NCI-H2029 treated with DMSO at 0.1 percent for 48 hours (cell line): ENCODE measurements around the gene ATP2B3.

Experiments used
- DNase-seq: peaks from one replicate; lab custom pipeline; 2025; lab: John Stamatoyannopoulos, UW

ATP2B3 gene

DNA sequence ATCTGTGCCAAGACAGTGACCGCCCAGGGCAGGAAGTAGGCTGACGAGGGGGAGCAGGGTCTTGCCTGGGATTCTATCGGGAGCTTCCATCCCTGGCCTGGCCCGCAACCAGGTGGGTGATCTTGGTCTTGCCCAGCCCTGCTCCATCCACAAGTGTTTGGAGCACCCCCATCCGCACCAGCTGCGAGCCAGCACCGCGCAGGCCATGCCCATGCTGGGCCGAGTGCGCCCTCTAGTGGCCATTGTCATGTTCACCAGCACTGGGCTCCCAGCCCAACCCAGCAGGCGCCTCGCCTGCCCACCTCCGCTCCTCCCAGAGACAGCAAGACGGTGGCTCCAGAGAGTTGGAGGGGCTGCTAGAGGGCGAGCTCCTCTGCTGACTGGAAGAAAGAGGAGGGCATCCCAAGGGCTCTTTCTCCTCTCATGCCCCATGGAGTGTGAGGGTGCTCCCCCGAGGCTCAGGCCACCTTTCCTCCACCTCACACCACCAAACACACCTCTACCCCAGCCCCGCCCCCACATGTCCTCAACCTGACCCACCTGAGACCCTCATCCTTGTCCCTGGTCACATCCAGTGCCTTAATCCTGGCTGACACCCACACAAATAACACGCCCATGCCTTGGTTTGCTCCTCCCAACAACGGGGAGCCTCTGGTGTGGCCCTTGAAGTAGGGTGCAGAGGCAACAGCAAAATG, 9.8 kb upstream of the ATP2B3 start:
- no peak for DNase-seq

DNA sequence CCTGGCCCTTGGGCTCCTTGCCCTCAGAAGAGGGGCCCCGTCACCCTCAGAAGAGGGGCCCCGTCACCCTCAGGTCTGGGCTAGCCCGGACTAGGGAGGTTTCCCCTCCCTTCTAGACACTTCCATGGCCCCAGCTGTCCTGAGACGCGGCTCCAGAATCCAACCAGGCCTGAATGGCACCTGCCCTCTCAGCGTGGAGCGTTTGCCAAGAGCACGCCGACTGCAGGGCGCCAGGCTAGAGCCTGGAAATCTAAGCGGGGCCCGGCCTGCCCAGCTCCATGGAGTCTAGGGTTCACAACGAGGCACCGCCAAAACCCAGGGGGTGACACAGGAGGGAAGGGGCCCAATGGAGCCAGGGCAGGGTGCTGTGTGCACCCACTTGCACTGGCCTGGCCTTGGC, 7.8 kb upstream of the ATP2B3 start:
- no peak for DNase-seq

DNA sequence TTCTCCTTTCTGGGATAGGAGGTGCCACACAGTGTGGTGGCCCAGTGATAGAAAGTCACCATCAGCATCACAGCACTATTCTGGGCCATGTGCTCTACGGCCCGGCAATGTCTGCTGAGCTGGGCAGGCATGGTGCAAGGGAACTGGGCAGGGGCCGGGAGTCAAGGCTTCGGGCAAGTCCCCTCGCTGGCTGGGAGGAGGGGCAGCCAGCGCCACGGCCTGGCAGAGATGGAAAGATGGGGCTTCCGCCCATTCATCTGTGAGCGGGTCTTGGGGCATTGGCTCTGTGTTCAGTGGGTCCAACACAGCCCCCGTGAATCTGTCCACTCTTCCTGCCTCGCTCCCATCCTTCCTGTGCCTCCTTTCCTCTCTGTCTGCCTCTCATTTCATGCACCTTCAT, 7.1 kb upstream of the ATP2B3 start:
- no peak for DNase-seq

DNA sequence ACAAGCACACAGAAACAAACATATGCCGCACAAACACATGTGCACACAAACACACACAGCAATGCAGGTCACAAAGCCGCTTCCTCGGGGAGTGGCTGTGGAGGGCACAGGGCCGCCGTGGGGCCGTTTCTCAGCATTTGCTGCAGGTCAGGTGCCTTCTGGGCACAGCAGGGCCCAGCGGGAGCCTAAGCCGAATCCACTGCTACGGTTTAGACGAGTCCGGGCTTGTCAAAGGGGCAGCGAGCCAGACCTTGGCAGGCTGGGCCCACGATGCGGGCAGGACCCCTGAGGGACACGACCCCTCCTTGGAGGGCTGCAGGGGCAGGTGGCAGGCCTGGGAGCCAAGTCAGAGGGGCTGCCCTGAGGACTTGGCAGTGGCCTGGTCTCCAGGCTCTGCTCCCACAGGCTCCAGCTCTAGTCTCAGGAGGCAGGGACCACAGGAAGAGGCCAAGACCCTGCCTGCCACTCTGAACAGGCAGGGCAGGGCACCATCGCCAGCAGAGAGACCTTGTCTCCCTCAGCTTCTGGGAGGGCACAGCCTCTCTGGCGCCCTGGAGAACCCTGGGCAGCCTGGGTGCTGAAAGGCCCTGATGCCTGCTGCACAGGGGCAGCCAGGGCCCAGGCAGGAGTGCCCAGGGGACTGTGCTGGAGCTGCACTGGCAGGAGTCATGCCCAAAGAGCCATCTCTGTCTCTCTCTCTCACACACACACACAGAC, 5.5 kb upstream of the ATP2B3 start:
- DNase-seq, result no peak

DNA sequence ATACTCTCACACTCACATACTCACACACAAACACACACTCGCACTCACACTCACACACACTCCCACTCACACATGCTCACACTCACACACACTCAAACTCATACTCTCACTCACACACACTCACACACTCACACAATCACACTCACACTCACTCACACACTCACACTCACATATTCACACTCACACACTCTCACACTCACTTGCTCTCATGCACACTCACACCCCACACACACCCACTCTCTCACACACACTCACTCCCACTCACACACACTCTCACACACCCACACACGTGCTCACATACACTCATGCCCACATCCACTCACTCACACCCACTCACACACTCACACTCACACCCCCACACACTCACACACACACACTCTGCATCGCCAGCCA, 4.9 kb upstream of the ATP2B3 start:
- DNase-seq, result no peak

DNA sequence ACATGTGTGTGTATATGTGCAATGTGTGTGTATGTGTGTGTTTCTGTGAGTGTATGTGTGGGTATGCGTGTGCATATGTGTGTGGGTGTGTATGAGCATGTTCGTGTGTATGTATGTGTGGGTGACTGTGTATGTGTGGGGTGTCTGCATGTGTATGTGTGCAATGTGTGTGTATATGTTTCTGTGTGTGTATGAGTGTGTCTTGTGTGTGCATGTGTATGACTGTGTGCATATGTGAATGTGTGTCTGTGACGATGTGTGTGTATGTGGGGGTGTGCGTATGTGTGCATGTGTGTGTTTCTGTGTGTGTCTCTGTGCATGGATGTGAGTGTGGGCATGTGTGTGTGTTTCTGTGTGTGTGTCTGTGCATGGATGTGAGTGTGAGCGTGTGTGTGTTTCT, 4.2 kb upstream of the ATP2B3 start:
- no peak for DNase-seq

DNA sequence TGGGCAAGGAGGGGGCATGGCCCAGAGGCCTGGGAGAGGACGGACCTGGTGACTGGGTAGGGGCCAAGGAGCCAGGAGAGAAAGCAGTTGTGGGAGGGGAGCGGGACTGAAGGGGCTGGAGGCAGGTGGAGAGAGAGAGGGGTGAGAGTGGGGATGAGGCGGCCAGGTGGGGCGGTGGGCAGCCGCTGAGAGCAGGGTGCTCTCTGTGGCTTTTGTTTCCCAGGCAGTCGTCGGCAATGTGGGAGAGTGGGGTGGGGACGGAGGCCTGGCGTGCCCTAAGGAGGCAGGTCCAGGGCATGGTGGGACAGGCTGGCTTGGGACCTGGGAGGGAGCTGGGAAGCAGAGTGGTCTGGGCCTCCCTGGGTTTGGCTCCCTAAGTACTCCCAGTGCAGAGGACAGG, 3.2 kb upstream of the ATP2B3 start:
- no peak for DNase-seq

DNA sequence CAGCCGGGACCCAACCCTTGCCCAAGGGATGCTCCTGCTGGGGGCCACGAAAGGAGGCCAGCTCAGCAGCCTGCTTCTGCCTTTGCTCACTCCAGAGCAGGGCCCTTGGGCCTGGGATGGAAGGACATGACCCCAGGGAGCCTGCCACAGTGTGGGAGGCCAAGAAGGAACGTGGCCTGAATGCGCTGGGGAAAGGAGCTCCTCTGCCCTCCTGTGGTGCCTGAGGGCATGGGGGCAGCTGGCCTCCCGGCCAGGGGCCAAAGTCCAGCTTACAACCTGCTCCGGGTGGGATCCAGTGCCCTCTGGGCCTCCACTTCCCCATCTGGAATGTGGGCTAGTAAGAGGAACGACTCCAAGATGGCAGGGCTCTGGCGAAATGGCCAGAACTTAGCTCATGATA, 2.0 kb upstream of the ATP2B3 start:
- DNase-seq, result no peak

DNA sequence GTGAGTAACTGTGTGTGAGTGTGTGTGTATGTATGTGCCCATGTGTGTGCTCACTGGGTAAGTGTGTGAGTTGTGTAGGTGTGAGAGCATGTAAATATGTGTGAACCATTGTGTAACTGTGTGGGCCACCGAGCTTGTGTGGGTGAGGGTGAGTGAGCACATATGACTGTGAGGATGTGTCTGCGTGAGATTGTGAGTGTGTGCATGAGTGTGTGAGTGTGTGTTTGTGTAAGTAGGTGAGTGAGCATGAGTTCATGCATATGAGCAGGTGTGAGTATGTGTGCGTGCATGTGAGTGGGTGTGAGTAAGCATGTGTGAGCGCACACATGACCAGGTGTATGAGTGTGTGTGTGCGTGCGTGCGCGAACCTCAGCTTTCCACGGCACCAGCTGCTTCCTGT, 1.4 kb upstream of the ATP2B3 start:
- no peak for DNase-seq

DNA sequence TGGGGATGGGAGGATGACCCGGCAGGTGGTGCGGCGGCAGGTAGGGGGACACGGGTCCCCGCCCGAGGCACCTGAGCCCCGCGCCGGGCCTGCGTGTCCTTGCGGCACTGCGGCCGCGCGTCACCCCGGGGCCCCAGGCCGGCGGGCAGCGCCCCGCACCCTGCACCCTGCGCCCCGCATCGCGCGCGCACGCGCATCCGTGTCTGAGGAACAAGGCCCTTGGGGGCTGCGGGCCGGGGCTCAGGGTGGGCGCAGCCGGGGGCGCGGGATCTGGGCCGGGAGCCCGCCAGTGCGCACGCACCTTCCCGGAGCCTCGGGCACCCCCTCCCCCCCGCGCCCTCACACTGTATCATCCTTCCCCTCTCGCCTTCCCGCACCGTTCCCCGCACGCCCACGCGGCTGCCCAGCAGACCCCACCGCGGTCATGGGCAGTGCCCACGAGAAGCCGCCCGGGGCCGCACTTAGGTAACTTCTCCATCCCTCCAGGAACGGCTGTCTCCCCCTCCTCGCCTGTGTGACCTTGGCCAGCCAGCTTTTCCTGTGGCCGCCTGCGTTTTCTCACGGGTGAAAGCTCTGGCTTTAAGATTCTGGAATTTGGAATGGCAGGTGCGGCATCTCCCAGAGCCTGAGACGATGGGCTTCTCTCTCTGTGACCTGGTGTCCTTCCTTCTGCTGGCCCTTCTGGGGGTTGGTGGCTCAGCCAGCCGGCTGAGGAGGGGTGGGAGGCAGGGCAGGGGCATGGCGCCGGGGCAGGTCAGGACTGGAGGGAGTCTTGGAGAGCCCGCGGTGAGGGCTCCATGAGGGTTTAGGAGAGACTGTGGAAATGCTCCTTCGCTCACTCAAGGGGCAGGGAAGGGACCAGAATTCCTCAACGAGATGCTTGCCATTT, 748 bp downstream of the ATP2B3 start:
- no peak for DNase-seq

DNA sequence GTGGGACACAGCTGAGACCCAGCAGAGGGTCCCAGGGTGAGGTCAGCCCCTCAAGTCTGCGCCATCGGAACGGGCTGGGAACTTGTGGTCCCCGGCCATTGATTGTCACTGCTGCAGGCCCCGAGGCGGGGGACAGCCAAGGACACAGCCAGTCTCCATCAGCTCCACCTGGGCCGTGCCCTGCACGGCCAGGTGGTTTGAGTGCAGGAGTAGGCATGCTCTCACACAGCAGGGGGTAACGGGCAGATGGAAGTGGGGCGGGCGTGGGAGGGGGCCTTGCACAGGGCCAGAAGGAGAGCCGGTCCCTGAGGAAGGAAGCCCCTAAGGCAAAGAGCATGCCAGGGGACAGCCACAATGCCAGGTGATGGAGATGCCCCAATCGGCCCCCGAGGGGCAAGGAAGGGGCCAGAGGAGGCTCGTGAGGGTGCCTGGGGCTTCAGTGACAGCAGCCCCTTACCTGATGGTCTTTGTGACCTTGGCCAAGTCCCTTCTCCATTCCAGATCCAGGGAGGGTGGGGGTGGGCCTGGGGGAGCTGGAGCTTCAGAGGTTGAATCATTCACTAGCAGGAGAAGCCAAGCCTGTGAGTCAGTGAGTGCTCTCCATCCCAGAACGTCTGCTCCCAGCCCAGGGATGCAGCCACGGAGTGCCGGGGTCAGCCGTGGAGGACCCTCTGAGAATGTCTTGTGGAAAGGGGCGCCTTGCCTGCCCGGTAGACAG, 2.3 kb downstream of the ATP2B3 start:
- no peak for DNase-seq

DNA sequence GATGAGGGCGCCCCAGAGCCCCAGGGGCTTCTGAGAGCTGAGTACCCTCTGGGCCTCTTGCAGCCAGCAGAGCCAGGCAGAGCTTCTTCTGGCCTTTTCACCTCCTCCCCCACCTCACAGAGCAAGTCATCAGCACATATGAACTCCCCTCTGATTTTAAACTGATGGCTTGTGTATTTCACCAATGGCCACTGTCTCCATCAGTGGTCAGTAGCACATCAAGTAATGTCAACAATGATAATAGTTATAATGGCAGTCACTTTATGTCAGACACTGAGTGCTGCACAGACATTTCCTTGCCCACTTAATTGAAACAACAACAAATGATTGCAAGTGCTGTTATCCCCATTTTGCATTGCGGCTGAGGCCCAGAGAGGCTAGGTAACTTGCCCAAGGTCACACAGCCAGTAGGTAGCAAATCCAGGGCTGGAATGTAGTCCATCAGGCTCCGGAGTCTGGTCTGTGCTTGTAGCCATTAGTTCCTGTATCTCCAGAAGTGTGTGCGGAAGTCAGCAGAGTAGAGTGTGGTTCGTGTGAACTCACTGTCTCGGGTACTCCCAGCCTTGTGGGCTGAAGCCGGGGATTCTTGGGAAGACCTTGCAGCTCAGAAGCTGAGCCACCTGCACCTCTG, 3.0 kb downstream of the ATP2B3 start:
- DNase-seq, result no peak

DNA sequence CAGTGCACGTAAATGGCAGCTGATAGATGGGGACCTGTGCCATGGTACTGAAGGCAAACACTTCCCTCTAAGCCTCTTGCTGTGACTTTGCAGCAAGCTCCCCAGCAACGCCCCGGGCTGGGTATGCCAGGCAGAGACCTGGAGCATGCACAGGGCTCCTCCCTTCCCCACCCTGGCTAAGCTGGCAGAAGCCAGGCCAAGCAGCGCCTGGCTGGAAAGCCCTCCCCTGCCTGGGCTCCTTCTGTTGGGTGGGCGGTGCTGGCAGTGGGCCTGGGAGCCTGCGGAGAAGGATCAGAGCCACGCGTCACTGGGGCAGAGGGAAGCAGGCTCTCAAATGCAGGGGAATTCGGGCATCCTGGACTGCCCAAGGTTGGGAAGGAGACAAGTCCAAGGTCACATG, 3.6 kb downstream of the ATP2B3 start:
- no peak for DNase-seq

DNA sequence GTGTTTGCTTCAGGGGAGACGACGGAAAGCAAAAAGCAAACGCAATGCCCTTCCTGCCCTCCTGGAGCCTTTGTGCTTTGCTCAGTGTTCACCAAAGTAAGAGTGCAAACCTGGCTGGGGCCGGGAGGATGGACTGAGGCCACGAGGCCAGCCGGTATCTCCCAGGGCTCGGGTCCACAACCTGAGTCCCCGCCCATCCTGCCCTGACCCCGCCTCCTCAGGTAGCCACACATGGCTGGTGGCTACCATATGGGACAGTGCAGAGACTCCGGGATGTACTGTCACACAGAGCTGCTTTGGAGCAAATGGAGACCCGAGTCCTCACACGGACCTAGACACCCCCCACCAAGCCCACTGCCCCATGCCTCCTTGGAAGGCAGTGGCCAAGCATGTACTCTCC, 4.8 kb downstream of the ATP2B3 start:
- DNase-seq, result no peak

DNA sequence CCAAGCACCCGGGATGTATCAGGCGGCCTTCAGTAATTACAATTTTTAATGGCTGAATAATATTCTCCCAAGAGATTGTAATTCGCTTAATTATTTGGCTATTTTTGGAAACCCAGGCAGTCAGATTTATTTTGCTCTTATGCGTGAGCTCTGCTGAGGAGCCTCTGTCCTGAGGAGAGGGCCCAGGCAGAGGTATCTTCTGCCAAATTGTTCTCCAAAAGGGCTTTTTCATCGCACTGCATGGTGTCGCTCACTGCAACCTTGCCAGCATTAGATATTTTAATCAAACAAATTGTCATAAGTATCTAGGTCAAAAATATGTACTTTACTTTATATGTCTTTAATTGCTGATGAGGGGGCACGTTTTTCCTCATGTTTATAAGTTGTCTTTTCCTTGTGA, 5.8 kb downstream of the ATP2B3 start:
- DNase-seq, result no peak

DNA sequence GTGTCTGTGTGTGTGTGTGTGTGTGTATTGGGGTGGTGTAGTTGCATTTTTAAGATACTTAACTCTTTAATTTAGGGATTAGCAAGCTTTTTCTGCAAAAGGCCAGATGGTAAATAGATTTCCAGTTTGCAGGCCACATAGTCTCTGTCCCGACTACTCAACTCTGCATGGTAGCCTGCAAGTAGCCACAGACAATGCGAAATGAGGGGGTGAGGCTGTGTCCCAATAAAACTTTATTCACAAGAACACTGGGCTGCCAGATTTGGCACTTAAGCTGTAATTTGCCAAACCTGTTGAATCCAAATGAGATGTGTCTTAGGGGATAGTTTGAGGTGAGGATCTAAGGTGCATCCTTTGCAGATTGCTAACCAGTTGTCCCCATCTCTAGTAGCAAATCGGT, 6.8 kb downstream of the ATP2B3 start:
- DNase-seq, result no peak

DNA sequence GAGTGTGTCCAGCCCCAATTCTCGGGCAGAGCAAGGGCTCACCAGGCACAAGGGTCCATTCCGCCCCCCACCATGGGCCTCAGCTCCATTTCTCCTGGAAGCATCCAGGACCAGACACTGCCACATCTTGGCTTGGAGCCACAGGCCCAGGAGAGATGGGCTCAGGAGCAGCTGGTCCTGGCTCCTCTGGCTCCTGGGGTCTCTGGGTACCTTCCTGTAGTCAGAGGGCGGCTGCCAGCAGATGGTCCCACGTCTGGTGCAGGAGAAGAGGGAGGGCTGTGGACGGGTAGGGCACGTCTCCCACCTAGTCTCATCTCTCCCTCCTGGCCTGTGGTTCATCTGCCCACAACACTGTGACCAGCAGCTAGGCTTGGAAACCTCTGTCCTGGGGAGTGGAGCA, 8.0 kb downstream of the ATP2B3 start:
- no peak for DNase-seq

DNA sequence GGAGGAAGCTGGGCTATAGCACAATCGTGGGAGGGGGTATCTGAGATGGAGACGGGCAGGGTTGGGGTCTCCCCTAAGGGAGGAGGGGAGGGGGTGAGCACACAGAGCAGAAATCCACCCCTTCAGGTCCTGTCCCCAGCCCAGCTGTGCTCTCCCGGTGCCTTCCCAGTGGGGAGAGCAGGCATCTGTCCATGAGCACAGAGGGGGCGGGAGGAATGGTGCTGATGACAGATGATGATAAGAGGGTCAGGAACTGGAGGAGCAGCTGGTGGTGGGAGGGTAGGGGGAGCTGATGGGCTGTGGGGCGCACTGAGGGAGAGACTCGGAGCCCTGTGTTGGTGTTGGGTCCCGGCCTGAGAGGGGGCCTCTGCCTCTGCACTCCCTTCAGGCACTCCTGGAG, 8.6 kb downstream of the ATP2B3 start:
- DNase-seq, result no peak

DNA sequence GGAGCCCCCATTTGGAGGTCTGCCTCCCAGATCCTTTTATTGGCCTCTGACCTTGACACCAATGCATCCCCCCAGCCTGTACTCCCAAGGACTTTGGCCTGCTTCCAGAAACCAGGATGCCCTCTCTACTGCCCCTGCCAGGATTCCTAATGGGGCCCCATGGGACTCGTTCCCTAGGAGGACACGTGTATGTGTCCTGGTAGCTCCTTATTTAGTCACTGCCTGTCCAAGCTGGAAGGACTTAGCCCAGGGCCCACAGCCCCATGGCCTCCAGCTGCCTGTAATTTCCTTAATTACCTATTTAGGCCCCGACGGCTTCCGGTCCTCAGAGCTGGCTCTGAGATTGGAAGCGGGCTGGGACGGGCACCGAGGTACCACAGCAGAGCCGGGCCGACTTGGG, 9.4 kb downstream of the ATP2B3 start:
- no peak for DNase-seq

DNA sequence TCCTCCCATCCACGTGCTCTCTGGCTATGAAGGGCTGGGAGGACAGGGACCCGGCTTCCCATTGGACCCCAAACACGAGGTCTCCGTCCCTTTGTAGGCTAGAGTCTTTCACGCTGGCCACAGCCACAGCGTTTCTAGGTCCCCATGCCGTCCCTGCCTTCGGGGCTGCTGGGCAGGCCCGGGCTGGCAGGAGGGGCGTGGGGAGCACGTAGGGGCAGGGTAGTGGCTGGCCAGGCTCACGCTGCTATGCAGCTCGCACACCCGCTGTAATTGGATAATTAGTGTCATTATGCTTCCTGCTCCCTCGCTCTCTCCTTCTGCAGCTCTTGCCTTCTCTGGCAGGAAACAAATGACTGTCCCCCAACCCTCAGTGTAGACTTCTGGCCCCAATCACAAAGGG, 9.8 kb downstream of the ATP2B3 start:
- DNase-seq, result no peak

DNA sequence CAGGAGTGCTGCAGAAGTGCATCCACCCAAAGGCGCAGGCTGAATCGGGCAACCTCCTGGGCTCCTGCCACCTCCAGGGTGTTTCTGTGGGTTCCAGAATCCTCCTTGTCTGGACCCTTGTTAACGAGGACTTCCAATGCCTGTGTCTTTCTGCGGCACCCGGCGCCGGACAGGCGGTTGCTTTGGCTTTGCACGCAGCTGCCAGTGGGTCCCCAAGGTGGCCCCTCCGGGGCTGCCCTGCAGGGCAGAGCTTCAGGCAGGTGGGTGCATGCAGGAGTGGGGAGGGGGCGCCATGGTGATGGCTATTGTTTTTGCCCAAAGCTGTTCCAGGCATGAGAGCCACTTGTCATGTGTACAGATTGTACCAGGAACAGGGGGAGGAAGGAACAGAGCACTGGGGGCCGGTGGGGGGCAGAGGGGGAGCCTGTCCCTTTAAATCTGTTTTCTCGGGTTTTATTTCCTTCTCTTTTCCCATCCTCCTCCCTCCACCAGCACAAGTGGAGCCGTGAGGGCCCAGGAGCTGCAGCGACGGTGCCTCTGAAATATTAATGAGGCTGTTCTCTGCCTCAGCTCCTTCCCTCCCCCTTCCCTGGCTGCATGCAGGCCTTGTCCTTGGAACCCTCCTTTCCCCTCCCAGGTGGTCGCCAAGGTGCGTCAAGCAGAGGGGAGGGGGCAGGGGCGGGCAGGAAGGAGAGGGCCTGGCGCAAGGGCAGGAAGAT, 13.1 kb downstream of the ATP2B3 start:
- no peak for DNase-seq
